Stimulated activated CD4-positive, alpha-beta T cell treated with anti-CD3 and anti-CD28 coated beads, TNF-alpha, amount 100 ng/mL, for 4 hours (primary cell): ENCODE measurements around the gene OTUD7B.
"Not testable (repeated sequence)": the region's sequence is repeated elsewhere in the genome, so short reads cannot be mapped to it uniquely, and the experiment has no call there.

Source experiments
- DNase-seq, 3 experiments: peaks; one replicate each; pipeline ENCODE4 v3.0.0-alpha.2; 2020; ENCODE audit warnings: low read depth in 3 of 3

OTUD7B gene

DNA sequence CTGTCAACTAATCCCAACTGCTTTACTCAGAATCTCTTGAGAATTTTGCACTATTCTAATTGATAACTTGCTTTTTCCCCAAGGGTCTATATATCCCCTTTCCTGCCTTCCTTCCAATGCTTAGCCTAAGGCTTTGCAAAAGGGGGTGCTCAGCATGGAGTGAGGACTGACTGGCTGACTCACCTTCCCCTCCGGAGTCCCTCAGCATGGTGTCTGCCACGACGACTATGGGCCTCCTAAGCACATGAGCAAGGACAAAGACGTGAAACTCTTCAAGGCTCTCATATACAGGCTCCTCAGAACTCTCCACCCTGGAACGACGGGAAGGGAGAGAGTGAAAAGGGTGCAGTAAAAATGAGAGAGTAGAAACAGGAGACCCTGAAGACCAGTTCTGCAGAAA lies 60.6 kb downstream of the OTUD7B start:
- DNase-seq: no peak

GRCh38 chr1:149945206-149945605 lies 65.3 kb downstream of the OTUD7B start:
- DNase-seq: no peak

- DNase-seq: no peak
These were observed 67.6 kb downstream of the OTUD7B start for GRCh38 chr1:149942885-149943284.

DNA sequence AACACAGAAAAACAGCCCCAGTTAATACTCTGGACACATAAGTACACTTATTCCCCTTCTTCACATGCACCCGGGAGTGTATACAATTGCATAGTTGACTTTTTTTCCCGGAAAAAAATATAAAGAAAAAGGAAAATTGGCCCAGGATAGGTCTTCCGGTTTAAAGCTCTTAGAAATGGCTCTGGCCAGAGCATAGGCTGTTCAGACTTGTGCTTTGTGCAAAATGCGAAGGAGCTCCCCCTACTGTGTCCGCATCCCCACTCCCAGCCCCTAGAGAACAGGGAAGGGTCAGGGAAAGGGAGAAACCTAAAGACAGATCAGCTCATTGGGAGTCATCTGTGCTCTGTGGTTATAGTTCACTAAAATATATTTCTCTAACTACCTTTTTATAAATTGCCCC lies 68.3 kb downstream of the OTUD7B start:
- no peak for DNase-seq

DNA sequence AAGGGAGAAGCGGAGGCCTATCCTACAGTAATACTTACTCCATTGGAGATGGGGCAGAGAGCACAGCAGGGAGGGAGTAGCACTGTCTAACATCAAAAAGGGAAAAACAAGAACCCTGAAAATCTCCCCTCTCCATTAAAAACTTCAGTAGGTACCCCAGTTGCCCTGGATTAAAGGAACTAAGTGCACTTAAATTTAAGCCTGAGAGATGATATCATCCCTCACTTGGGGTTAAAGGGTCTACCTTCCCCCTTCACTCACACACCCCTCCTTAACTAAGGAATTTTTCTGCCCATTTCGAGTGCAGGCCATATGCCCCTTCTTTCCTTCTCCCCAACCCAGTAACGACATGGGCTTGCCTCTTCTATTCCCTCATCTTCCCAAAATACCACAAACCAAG lies 70.1 kb downstream of the OTUD7B start:
- DNase-seq: no peak

GRCh38 chr1:149938668-149939003 lies 71.9 kb downstream of the OTUD7B start:
- not testable (repeated sequence) for DNase-seq

GRCh38 chr1:149937759-149938158 lies 72.8 kb downstream of the OTUD7B start:
- DNase-seq: no peak

DNA sequence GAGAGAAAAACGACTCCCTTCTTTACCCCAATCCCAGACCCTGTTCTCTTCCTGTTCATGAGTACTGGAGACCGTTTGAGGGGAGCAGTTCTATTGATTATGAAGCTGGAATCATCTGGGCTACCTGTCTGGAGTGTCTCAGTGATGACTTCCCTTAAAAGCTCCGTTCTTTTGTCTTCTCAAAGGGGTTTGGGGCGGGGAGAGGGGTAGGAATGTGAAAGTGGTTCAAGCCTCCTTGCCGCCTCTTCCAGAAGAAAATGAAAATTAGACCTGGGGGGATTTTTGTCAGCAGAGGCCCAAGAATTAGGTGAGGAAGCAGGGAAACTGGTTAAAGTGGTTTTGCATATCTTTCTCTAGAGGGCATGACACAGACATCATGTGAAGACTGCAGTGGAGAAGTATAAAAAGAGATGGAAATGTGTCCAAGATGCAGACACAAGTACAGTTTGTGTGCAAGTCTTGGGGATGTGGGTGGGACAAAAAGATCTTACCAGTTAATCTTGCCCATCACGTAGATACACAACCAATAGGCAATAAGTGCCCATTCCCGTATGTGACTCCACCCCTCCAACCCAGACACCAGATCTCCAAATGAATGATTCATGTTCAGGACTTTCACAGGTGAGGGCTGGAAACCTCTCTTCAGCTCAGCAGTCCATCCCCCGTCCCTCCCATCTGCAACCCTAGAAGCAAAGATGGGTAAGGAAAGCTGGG lies 73.4 kb downstream of the OTUD7B start:
- no peak for DNase-seq

DNA sequence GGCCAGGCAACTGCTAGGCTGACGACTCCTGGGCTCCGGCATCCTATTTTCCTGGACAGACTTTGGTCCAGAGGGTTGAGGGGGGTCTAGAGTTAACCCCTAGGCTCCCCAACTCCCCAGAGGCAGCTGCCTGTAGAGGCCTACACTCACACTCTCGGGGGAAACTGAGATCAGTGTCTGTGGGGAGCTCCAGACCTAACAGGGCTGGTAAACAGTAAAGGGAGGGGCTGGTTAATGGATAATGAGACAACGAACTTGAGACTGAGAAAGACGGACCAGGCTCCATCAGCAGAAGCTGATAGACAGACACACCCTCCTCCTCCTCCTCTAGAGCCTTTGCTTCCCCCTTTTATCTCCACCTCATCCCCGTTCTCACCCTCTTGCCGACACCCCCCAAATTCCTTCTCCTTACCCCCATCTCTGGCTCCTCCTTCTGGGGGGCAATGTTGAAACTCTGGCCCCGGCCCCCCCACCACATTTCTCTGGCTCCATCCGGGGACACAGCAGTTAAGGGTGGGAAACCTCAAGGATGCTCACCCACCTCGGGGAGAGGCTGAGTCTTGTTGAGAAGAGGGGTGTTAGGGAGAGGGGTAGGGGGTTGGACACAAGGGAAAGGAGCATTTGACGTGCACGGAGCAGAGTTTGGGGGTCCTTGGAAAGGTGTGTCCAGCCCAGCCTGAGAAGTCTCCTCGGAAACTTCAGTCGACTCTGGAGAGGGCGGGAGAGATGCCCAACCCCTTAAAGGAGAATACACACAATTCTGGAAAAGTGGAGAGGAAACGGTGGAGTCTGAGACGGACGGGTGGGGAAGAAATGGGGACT lies 74.1 kb downstream of the OTUD7B start, which contains the start of gene MTMR11:
Gene MTMR11, minus strand, starts transcription at position 710 of the 822 bp plus-strand sequence. Its CDS starts 232 bp downstream, at position 478.
- DNase-seq: no peak

GRCh38 chr1:149934356-149934755 lies 76.2 kb downstream of the OTUD7B start:
- no peak for DNase-seq

DNA sequence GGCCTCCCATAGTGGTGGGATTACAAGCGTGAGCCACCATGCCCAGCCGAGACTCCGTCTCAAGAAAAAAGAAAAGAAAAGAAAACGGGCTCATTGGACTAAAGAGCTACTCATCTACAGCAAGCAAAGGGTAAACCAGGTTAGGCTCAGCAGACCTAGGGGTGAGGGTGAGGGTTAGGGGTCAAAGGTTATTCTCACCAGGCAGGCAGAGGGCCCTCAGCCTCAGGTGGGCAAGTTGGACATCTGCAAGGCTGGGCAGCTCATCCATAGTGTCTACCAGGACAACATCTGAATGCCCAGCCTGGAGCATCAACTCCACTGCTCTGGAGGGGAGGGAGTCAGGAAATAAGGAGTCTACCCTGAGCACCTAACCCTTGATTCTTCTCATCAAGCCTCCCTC lies 77.3 kb downstream of the OTUD7B start:
- DNase-seq: no peak

DNA sequence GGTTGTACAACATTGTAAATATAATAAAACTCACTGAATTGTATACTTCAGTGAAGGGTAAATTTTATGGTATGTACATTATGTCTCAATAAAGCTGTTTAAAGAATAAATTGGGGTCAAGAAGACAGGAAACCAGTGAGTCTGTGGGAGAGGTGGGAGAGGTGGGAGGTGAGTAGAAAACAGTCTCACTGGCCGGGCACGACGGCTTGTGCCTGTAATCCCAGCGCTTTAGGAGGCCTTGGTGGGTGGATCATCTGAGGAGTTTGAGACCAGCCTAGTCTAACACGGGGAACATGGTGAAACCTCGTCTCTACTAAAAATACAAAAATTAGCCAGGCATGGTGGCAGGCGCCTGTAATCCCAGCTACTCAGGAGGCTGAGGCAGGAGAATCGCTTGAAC lies 78.1 kb downstream of the OTUD7B start:
- DNase-seq: no peak

DNA sequence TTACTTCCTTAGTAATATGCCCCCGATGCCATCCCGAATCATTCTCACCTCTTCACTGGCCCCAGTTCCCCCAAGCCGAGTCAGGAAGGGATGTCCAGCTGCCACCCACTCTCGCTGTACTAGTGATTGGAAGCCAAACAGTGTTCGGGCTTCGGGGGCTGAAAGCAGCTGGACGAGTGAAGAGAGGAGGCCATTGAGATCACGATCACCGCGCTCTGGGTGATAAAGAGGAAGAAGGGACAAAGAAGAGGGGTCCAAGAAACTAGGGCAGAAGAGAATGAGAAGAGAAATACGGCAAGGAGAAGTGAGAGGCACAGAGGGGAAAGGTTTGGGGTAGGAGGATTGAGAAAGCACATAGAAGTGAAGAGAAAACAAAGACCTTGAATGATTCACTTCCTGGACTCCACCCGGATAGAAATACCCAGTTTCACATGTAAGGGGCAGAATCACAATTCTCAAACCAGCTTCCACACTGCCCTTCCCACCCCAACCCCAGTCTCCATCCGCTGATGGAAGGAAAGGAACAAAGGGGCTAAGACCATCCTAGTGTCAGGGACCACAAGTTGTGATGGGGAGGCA lies 79.2 kb downstream of the OTUD7B start:
- DNase-seq: no peak

DNA sequence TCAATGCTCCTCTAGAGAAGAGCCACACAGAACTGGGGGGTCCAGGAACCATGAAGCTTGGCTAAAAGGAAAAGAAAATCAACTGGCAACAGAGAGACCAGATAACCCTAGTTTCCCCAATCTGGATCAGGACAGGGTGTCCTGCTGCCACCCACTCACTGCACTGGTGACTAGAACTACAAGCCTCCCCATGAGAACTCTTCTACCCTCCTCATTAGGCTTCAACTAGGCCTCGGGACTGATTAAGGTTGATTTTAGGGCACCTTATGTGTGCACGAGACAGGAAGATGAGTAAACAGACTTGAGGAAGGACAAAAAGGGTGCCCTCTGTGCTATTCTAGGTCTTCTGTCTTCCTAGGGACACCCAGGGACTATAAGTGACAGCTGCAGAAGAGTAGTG lies 80.7 kb downstream of the OTUD7B start:
- no peak for DNase-seq

- DNase-seq: no peak
These were observed 82.2 kb downstream of the OTUD7B start for GRCh38 chr1:149928401-149928724.

GRCh38 chr1:149927563-149928400 lies 82.7 kb downstream of the OTUD7B start, which contains the start of gene SF3B4:
Gene SF3B4 (minus strand): TSS chr1:149927803. CDS start chr1:149927759, 44 bp downstream.
- DNase-seq: peak; percentile 89 to 92 (median 89)

DNA sequence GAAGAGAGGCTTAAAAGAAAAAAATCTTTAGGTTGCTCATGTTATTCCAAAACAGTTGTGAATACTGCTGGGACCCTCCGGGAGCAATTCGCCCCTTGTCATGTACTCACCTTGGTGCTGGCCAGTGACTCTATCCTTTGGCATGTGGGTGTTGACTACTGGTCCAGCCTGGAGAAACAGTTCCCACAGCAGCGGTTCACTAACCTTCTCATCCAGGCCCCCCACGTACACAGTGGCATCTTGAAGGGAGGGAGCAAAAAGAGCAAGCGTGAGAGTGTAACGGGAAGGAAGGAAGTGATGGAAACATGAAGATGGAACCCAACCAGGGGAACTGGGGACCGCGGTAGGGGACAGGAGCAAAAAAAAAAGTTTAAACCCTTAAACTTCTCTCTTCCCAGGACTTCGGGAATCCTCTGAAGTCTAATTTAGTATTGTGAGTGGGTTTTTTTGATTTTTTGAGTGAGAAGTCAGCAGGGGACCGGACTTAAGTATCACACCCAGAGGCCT lies 83.4 kb downstream of the OTUD7B start:
- no peak for DNase-seq

- no peak for DNase-seq
These were observed 84.2 kb downstream of the OTUD7B start for GRCh38 chr1:149926296-149926695.

GRCh38 chr1:149925751-149926150 lies 84.8 kb downstream of the OTUD7B start:
- no peak for DNase-seq

DNA sequence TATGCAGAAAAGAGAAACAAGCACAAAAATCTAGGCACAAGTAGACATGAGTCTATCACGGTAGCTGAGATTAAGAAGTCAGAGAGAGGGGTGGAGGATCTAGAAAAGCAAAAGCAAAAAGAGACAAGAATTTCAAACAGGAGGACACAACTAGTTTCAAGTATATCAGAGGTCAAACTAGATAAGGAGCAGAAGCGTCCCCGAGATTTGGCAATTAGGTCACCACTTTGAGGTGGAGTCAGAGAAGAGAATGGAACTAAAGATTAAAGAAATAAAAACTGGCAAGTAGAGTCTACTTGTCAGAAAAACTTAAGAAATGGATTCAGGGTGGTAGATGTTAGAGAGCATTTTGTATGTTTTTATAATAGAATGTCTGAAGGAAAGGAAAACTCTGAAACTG lies 85.2 kb downstream of the OTUD7B start:
- DNase-seq: no peak

DNA sequence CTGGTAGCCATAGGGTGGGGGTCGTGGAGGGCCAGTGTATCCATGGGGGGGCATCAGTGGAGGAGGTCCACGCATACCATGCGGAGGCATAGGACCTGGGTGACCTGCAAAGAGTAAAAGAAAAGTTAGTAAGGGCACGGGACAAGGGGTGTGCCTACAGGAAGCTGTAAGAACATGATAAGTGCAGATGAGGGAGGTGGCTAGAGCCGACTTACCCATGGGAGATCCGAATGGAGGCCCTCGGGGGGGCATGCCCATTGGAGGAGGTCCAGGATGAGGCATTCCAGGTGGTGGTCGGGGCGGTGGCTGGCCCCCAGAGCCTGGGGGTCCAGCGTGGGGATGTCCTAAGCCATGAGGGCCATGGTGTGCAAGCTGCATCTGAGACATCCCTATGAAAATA lies 86.9 kb downstream of the OTUD7B start:
- no peak for DNase-seq
